GM19372 (cell line): ENCODE results near the gene BPTF.
"Not testable (repeated sequence)": the region's sequence is repeated elsewhere in the genome, so short reads cannot be mapped to it uniquely, and the experiment has no call there.

Experiments
- ATAC-seq: cut with Tn5 transposase; IDR thresholded peaks from one replicate; pipeline ENCODE4 v1.9.1; 2021; ENCODE audit warnings: mild to moderate bottlenecking, low read depth, moderate library complexity; ENCODE audit not compliant: unreplicated experiment

The BPTF gene

GRCh38 chr17:67831268-67831667 is 6.0 kb downstream of the BPTF start:
- ATAC-seq: no peak

GRCh38 chr17:67833134-67833533 is 7.8 kb downstream of the BPTF start:
- no peak for ATAC-seq

- ATAC-seq: no peak
Measured at GRCh38 chr17:67833946-67834631, 8.8 kb downstream of the BPTF start.

DNA sequence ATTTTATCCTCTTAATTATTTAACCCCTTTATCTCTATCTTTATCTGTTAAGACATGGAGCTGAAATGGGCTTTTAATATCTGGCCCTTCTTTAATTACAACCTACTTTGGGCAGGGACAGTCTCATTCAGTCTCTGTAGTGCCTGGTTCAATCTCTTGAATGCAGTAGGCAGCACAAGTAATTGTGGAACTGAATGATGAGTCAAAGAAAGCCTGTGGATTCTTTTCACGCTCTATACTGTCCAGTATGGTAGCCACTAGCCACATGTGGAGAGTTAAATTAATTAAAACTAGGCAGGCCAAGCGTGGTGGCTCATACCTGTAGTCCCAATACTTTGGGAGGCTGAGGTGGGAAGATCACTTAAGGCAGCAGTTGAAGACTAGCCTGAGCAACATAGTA is 9.3 kb downstream of the BPTF start:
- ATAC-seq: no peak

- ATAC-seq: no peak
Measured at GRCh38 chr17:67836205-67836987, 11.1 kb downstream of the BPTF start.

- ATAC-seq: no peak
Measured at GRCh38 chr17:67837965-67838364, 12.7 kb downstream of the BPTF start.

DNA sequence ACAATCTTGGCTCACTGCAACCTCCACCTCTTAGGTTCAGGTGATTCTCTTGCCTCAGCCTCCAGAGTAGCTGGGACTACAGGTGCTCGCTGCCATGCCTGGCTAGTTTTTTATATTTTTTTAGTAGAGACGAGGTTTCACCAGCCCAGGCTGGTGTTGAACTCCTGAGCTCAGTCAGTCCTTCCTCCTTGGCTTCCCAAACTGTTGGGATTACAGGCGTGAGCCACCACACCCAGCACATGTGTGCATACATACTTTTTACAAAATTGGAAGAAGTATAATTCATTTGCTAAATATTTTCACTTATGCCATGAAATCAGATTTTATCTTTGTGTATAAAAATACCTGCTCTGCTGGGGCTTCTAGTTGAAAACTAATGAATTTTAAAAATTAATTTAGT is 13.2 kb downstream of the BPTF start:
- ATAC-seq: no peak

- ATAC-seq: no peak
Measured at GRCh38 chr17:67841992-67842391, 16.7 kb downstream of the BPTF start.

GRCh38 chr17:67842648-67843047 is 17.3 kb downstream of the BPTF start:
- no peak for ATAC-seq

GRCh38 chr17:67845374-67845773 is 20.1 kb downstream of the BPTF start:
- no peak for ATAC-seq

- not testable (repeated sequence) for ATAC-seq
Measured at GRCh38 chr17:67848189-67848588, 22.9 kb downstream of the BPTF start.

DNA sequence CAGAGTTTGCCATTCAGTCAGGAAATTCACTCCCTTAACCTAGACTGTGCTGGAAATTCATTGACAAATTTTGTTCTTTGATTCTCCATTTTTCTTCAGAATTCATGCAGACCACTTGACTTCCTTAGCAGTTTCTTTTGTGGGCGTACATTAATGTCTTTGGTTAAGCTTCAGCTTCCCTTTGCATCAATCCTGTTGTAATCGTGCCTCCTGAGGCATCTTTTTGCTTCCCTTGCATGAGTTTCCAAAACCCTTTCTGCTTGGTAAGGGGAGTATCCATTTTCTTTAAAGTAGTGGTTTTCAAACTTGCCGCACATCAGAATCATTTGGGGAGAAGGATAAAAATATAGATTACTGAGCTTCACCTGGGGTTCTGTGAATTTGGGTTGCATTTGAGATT is 23.5 kb downstream of the BPTF start:
- ATAC-seq: not testable (repeated sequence)

GRCh38 chr17:67850991-67851631 is 25.8 kb downstream of the BPTF start:
- ATAC-seq: no peak

GRCh38 chr17:67853703-67854102 is 28.4 kb downstream of the BPTF start:
- no peak for ATAC-seq

- no peak for ATAC-seq
Measured at GRCh38 chr17:67854378-67854777, 29.1 kb downstream of the BPTF start.

GRCh38 chr17:67855504-67856324 is 30.4 kb downstream of the BPTF start:
- no peak for ATAC-seq

- not testable (repeated sequence) for ATAC-seq
Measured at GRCh38 chr17:67856402-67856801, 31.1 kb downstream of the BPTF start.

DNA sequence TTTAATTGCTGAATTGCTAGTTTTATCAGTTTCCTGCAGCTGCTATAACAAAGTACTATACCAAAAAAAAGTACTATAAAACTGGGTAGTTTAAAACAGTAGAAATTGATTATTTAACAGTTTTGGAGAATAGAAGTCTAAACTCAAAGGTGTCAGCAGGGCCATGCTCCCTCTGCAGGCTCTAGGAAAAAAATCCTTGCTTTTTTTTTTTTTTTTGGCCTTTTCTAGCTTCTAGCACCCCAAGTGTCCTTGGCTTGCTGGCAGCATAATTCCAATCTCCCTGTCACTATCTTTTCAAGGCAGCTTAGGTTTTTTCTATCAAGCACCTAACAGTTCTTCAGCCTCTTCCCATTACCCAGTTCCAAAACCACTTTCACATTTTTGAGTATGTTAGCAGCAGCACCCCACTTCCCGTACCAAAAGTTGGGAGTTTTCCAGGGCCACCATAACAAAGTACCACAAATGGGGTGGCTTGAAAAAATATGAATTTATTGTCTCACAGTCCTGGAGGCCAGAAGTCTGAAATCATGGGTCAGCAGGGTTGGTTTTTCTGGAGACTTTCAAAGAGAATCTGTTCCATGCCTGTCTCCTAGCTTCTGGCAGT is 37.4 kb downstream of the BPTF start:
- ATAC-seq: no peak

DNA sequence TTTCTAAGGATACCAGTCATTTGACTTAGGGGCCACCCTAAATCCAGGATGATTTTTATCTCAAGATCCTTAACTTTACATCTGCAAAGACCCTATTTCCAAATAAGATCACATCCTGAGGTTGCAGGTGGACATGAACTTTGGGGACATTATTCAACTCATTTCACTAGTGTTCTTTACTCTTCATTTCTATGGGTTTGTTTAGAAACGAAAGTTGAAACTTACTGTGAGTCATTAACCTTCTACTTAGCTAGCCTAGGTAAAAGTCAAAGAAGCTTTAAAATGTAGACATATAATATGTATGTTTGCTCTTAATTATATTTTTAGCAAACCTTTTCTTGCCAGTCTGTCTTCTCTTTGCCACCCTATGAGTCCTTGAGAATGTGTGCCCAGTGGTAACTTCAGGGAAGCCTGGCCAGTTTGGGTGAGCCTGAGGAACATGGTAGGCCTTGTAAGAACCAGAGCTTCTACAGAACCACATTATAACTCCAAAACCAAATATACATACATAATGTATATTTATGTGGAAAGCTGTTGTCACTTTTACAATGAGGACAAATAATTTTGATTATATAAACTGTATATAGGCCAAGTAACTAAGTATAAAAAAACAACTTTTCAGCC is 38.4 kb downstream of the BPTF start:
- no peak for ATAC-seq

DNA sequence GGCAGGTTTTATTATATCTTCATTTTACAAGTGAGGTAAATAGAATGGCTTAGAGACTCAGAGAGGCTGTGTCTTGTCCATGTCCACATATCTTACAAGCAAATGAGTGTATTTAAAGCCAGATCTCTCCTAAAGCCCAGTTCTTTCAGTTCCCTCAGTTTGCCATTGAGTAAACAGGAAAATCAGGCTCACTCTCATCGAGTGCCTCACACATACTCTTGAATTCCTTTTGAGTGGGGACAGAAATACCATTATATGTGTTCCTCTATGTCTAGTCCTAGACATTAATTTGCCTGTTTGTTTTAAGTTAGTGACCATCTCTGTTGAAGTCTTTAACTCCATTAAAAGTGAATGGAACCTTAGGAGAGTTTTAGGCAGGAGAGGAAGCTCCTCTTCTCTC is 40.1 kb downstream of the BPTF start:
- no peak for ATAC-seq
